HG03432 (cell line): Measurements from ENCODE around the gene RASSF8.

ENCODE experiments used
- ATAC-seq: cut with Tn5 transposase; IDR thresholded peaks from one replicate; pipeline ENCODE4 v1.9.1; 2021; ENCODE audit warnings: mild to moderate bottlenecking, moderate library complexity; ENCODE audit not compliant: unreplicated experiment

RASSF8 gene

GRCh38 chr12:26100666-26101349, 142.3 kb downstream of the RASSF8 start:
- ATAC-seq, result no peak

- ATAC-seq, result no peak
Measured at GRCh38 chr12:26101350-26101734, 142.9 kb downstream of the RASSF8 start.

DNA sequence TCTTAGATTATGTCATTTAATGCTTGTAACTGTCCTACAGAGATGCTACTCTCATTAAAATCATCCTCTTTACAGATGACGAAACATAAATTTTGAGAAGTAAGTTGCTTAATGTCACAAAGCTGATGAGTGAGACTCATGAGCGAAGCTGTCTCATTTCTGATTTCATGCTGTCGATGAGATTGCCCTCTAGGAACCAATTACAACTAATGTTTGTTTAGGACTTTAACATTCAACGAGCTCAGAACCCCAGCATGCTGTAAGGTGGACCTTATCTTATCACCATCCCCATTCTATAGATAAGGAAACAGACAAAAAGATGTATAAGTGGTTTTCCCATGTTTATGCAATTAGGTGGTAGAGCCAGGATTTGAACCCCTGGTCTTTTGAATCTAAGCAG, 143.3 kb downstream of the RASSF8 start:
- ATAC-seq, result no peak

DNA sequence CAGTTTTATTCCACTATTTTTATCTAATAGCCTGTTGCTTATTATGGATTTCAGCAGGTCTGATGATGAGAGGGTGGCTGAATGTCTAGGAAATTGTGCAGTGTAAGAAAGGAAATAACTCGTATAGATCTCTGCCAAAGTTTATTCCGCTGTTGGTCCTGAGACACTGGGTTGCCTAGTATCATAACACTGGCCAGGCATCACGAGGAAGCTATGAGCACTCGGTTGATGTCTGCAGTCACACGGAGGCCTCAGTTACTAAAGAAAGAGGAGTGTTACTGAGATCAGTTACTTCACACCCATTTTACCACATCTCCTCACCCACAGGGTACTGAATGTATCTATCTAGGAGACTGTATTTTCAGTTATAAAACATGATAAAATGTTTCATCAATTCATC, 144.5 kb downstream of the RASSF8 start:
- no peak for ATAC-seq

GRCh38 chr12:26106347-26106746, 147.9 kb downstream of the RASSF8 start:
- no peak for ATAC-seq

DNA sequence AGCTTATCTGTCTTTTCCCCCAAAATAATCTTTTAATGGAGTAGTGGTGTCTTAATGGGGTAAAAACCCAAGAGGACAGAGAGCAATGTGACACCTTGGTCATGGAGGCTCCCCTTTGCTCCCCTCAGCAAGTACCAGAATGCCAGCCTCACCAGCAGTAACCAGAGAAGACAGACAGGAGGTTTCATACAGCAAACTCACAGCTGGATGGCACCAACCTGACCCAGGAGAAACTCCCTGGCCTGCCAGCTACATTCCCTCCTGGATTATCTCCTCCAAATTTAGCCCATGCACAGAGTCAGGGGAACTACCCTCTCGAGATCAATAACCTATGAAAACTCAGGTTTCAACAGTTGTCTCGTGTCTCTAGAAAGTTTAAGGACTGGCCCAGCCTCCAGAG, 150.4 kb downstream of the RASSF8 start:
- no peak for ATAC-seq

- no peak for ATAC-seq
Measured at GRCh38 chr12:26109343-26109881, 150.9 kb downstream of the RASSF8 start.

GRCh38 chr12:26112232-26112631, 153.8 kb downstream of the RASSF8 start:
- no peak for ATAC-seq

GRCh38 chr12:26112703-26113147, 154.2 kb downstream of the RASSF8 start:
- no peak for ATAC-seq

GRCh38 chr12:26113181-26113654, 154.7 kb downstream of the RASSF8 start:
- ATAC-seq, result no peak

- peak; percentile 78 for ATAC-seq
Measured at GRCh38 chr12:26113853-26114719, 155.6 kb downstream of the RASSF8 start.

DNA sequence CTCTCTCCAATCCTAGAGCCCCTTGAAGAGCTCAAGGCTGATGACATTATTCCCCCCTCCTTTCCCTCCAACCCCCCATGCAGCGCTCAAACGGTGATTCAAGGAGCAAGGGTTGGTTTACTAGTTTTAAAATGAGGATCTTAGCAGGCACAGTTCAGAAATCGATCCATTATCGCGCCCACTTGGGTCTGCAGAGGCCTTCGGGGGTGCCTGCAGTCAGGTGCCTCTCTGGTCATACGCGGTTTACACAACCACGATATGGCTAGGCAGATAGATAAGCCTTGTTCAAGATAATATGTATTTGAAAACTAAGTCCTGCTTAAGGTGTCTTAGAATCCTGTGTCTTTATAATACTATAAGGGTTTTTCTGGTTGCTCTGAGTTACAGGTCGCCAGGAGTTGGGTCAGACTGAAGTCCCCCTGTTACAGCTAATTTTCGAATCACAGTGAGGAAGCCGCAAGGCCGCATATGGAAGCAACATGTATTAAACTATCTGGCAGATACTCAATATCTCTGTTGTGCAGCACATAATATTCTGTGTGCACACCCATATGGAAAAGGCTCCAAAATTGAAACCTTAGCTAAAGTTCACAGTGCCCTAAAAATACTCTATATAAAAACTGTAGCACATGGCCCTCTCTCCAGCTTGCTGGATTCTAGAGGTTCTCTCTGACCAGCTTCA, 156.4 kb downstream of the RASSF8 start:
- ATAC-seq, result no peak

GRCh38 chr12:26116829-26117715, 158.6 kb downstream of the RASSF8 start:
- ATAC-seq, result no peak

DNA sequence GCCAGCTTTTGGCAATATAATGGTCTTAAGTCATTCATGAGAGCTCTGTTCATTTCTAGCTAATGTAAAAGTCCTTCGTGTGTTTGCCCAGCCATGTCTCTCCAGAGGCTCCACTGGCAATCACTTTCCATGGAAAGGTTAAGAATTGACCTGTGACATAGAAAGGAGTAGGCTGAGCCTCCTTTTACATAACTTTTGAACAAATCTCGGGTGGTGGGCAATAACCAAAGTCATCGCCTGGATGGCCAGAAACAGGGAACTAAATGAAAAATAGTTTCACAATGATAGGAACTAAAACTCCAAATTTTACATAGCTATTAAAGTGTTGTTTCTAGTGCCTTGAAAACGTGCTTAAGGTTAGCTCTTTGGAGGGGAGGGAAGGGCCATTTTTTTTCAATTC, 159.8 kb downstream of the RASSF8 start:
- no peak for ATAC-seq

GRCh38 chr12:26119391-26119989, 161.0 kb downstream of the RASSF8 start:
- peak; percentile 22 for ATAC-seq

GRCh38 chr12:26120561-26121274, 162.2 kb downstream of the RASSF8 start:
- ATAC-seq, result no peak

- ATAC-seq, result no peak
Measured at GRCh38 chr12:26121323-26122060, 163.0 kb downstream of the RASSF8 start.

GRCh38 chr12:26122061-26122680, 163.7 kb downstream of the RASSF8 start:
- no peak for ATAC-seq
